Neuronal stem cell (in vitro differentiated cells): Measurements from ENCODE around the gene HIPK1.
"Not testable (repeated sequence)": the region's sequence is repeated elsewhere in the genome, so short reads cannot be mapped to it uniquely, and the experiment has no call there.

Experiments
- DNase-seq: peaks from one replicate; pipeline ENCODE4 v3.0.0-alpha.2; 2013; ENCODE audit warnings: low spot score
- H2AFZ ChIP-seq: one replicate; pipeline ENCODE4 v1.6.1; 2013; ENCODE audit warnings: mild to moderate bottlenecking, low read length, inconsistent platforms
- H2AK5ac ChIP-seq: 2 replicates; pipeline ENCODE4 v1.6.1; 2013; ENCODE audit warnings: low read depth, mild to moderate bottlenecking, inconsistent platforms, low read length, moderate library complexity, mixed read lengths
- H2BK120ac ChIP-seq: 2 replicates; pipeline ENCODE4 v1.6.1; 2013; ENCODE audit warnings: low read depth, mild to moderate bottlenecking, inconsistent platforms, low read length, moderate library complexity, mixed read lengths
- H2BK12ac ChIP-seq: one replicate; pipeline ENCODE4 v1.6.1; 2013; ENCODE audit warnings: low read length, inconsistent platforms
- H2BK15ac ChIP-seq: 2 replicates; pipeline ENCODE4 v1.6.1; 2013; ENCODE audit warnings: mild to moderate bottlenecking, low read length, inconsistent platforms, mixed read lengths
- H2BK5ac ChIP-seq: one replicate; pipeline ENCODE4 v1.6.1; 2013; ENCODE audit warnings: inconsistent platforms, mild to moderate bottlenecking, low read length, moderate library complexity
- H3K14ac ChIP-seq: one replicate; pipeline ENCODE4 v1.6.1; 2013; ENCODE audit warnings: low read length, inconsistent platforms
- H3K18ac ChIP-seq: 2 replicates; pipeline ENCODE4 v1.6.1; 2013; ENCODE audit warnings: low read length, inconsistent platforms
- H3K23ac ChIP-seq: 2 replicates; pipeline ENCODE4 v1.6.1; 2013; ENCODE audit warnings: low read depth, mild to moderate bottlenecking, mixed read lengths, low read length, inconsistent platforms; ENCODE audit not compliant: poor library complexity
- H3K27ac ChIP-seq: replicated peaks from 3 replicates; pipeline ENCODE4 v1.5.1; 2013; ENCODE audit warnings: low read length, inconsistent platforms
- H3K27me3 ChIP-seq, 3 experiments: 2 replicates each; pipeline ENCODE4 v1.6.1; 2013; ENCODE audit warnings: low read length in 3 of 3, mild to moderate bottlenecking in 2 of 3, inconsistent platforms in 1 of 3, low read depth in 1 of 3, mixed read lengths in 1 of 3, moderate library complexity in 1 of 3; ENCODE audit not compliant: control insufficient read depth in 3 of 3, insufficient read depth in 3 of 3
- H3K36me3 ChIP-seq, 2 donors: replicated peaks in 1 of 2; 2 replicates each; pipeline ENCODE4 v1.6.1; 2013; ENCODE audit warnings: low read length in 2 of 2; ENCODE audit not compliant: control insufficient read depth in 2 of 2, insufficient read depth in 2 of 2
- H3K4ac ChIP-seq: 2 replicates; pipeline ENCODE4 v1.6.1; 2013; ENCODE audit warnings: inconsistent platforms, mild to moderate bottlenecking, low read length, moderate library complexity
- H3K4me1 ChIP-seq, 2 donors: 1 replicate in 1 of 2; 2 replicates in 1 of 2; pipeline ENCODE4 v1.6.1; 2013; ENCODE audit warnings: low read length in 2 of 2, low read depth in 1 of 2; ENCODE audit not compliant: control insufficient read depth in 2 of 2, insufficient read depth in 1 of 2
- H3K4me2 ChIP-seq: one replicate; pipeline ENCODE4 v1.6.1; 2013; ENCODE audit warnings: mild to moderate bottlenecking, low read length, inconsistent platforms; ENCODE audit not compliant: insufficient read depth, poor library complexity, severe bottlenecking
- H3K4me3 ChIP-seq, 2 donors: 2 replicates each; pipeline ENCODE4 v1.5.1; 2013; ENCODE audit warnings: low read length in 2 of 2, mild to moderate bottlenecking in 2 of 2, inconsistent platforms in 1 of 2, moderate library complexity in 1 of 2
- H3K79me1 ChIP-seq: one replicate; pipeline ENCODE4 v1.6.1; 2013; ENCODE audit warnings: low read depth, mild to moderate bottlenecking, inconsistent platforms, low read length, moderate library complexity
- H3K9ac ChIP-seq: one replicate; pipeline ENCODE4 v1.6.1; 2013; ENCODE audit warnings: mild to moderate bottlenecking, low read depth, low read length, inconsistent platforms; ENCODE audit not compliant: poor library complexity
- H3K9me3 ChIP-seq, 2 donors: replicated peaks in 1 of 2; 2 replicates each; pipeline versions ENCODE3 to v1.6.1; 2013; ENCODE audit warnings: low read length in 2 of 2, mild to moderate bottlenecking in 2 of 2, inconsistent platforms in 1 of 2, low read depth in 1 of 2, mixed read lengths in 1 of 2, moderate library complexity in 1 of 2; ENCODE audit not compliant: control insufficient read depth in 2 of 2, insufficient read depth in 1 of 2
- H4K8ac ChIP-seq: one replicate; pipeline ENCODE4 v1.6.1; 2013; ENCODE audit warnings: low read depth, mild to moderate bottlenecking, inconsistent platforms, low read length, moderate library complexity
- H4K91ac ChIP-seq: one replicate; pipeline ENCODE4 v1.6.1; 2013; ENCODE audit warnings: low read length, low read depth, mild to moderate bottlenecking, inconsistent platforms; ENCODE audit not compliant: poor library complexity
- WGBS, 2 donors: extraction: QIAGEN DNeasy Blood & Tissue Kit; methylation state at CpG; one replicate each; pipeline ENCODE4 v1.1.7; 2013; ENCODE audit warnings: missing lambda C conversion rate in 2 of 2, mixed read lengths in 1 of 2; ENCODE audit not compliant: insufficient read length in 2 of 2, insufficient replicate concordance in 1 of 2; ENCODE audit errors: extremely low coverage in 2 of 2; 5-methylcytosine and 5-hydroxymethylcytosine counted together

The HIPK1 gene

DNA sequence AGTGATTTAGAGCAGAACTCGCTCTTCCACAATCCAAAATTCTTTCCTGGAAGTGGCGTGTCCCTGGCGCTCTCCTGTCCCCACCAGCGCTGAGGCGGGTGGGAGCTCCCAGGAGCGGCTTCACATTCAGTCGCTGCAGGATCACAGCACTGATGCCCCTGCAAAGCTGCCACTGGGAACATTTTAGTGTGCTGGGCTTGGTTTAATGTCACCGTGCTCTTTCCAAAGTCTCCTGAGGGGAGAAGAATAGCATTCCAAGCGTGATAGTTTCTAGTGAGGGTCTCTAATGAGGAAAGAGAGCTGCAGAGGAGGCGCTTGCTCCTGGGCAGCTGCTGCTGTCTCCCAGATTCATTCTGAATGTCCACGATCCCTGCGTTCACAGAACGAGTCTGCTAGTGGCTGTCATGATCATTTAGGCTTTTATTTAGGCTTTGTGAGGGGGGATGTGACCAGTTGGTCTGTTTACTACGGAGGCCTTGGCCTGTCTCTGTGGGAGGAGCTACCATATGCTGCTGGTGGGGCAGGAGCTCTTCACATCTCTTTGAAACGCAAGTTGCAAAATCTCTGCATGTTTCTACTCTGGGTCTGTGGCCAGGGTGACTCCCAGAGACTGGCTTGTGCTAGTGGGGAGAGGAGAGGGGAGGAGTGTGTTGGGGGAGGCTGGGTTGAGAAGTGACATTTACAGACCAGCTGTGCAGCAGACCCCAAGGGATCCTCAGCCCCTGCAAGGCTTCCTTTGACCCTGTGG lies 73.5 kb downstream of the HIPK1 start:
- H3K27ac ChIP-seq = peak overlapping the region; percentile 53
- H3K23ac ChIP-seq = no peak overlapping the region
- DNase-seq = no peak

DNA sequence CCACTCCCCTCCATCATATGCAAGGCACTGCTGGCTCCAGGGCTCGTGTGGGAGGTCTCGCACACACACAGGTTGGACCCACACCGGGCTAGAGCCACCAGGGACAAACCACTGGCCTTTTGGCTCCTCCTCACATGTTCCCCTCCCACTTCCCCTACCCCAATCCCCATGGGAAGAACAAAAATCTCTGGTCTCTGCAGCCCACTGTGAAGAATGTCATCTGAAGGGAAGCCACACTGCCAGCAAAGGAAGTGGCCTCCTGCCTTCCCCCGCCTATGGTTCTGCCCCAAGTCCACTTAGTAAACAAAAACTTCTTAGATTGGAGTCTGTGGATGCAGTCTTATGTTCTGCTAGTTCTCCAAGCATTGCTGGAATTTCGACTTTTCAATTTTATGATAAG lies 74.3 kb downstream of the HIPK1 start:
- no peak for DNase-seq
- H2BK5ac ChIP-seq = peak overlapping the region; percentile 85
- H3K4me2 ChIP-seq = no peak overlapping the region
- H2AK5ac ChIP-seq = no peak overlapping the region
- no peaks in the 10 kb centered on the region for H3K27me3 ChIP-seq
- peak overlapping the region; percentile 44 for H2BK120ac ChIP-seq
- H3K23ac ChIP-seq = peak overlapping the region; percentile 23
- no peaks in the 10 kb centered on the region for H3K79me1 ChIP-seq
- peak overlapping the region; percentile 12 for H4K91ac ChIP-seq
- peak overlapping the region; percentile 61 for H2BK15ac ChIP-seq
- H3K4me1 ChIP-seq = peaks cover 5 to 17% of the 10 kb centered on the region in 2 donors
- H3K9me3 ChIP-seq = no peaks in the 10 kb centered on the region
- no peak overlapping the region for H3K4ac ChIP-seq
- no CpG with 5 or more reads among the region's 5 CpGs for WGBS, 2 donors
- no peak overlapping the region for H4K8ac ChIP-seq
- H3K14ac ChIP-seq = peak overlapping the region; percentile 12
- no peak overlapping the region for H2BK12ac ChIP-seq
- H3K4me3 ChIP-seq = no peak overlapping the region
- H2AFZ ChIP-seq = peak overlapping the region; percentile 81
- no peak overlapping the region for H3K18ac ChIP-seq
- H3K9ac ChIP-seq = no peak overlapping the region
- H3K27ac ChIP-seq = no peak overlapping the region
- H3K36me3 ChIP-seq = no peaks in the 10 kb centered on the region

More for the DNA sequence above, 73.5 kb downstream of the HIPK1 start:
- peak overlapping the region; percentile 61 for H2BK15ac ChIP-seq
- H4K8ac ChIP-seq = no peak overlapping the region
- peaks cover 5 to 13% of the 10 kb centered on the region in 2 donors for H3K4me1 ChIP-seq
- H3K27me3 ChIP-seq = no peaks in the 10 kb centered on the region
- no peak overlapping the region for H3K4me3 ChIP-seq
- no peak overlapping the region for H3K4me2 ChIP-seq
- H3K4ac ChIP-seq = no peak overlapping the region
- no peaks in the 10 kb centered on the region for H3K79me1 ChIP-seq
- peak overlapping the region; percentile 85 for H2BK5ac ChIP-seq
- peak overlapping the region; percentile 61 for H3K9ac ChIP-seq
- no peaks in the 10 kb centered on the region for H3K36me3 ChIP-seq
- H4K91ac ChIP-seq = no peak overlapping the region
- no peak overlapping the region for H2BK12ac ChIP-seq
- H2BK120ac ChIP-seq = peak overlapping the region; percentile 44
- no peak overlapping the region for H2AK5ac ChIP-seq
- H3K9me3 ChIP-seq = no peaks in the 10 kb centered on the region
- H3K18ac ChIP-seq = peak overlapping the region; percentile 27
- H2AFZ ChIP-seq = peak overlapping the region; percentile 81
- peak overlapping the region; percentile 12 for H3K14ac ChIP-seq
- no CpG with 5 or more reads among the region's 15 CpGs for WGBS, 2 donors

DNA sequence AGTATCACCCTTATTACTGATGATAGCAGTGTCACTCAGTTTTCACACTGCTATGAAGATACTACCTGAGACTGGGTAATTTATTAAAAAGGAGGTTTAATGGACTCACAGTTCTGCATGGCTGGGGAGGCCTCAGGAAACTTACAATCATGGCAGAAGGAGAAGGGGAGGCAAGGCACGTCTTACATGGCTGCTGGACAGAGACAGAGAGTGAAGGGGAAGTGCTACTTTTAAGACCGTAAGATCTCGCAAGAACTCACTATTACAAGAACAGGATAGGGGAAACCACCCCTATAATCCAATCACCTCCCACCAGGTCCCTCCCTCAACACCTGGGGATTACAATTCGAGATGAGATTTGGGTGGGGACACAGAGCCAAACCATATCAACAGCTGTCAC lies 77.7 kb downstream of the HIPK1 start:
- H3K4me3 ChIP-seq, H3K27me3 ChIP-seq, H3K14ac ChIP-seq, H4K91ac ChIP-seq, H3K79me1 ChIP-seq, H3K18ac ChIP-seq, H2BK120ac ChIP-seq, H3K27ac ChIP-seq, H2AFZ ChIP-seq, H3K9me3 ChIP-seq, H3K4ac ChIP-seq, H2BK12ac ChIP-seq, H3K9ac ChIP-seq, H2BK5ac ChIP-seq, H2BK15ac ChIP-seq, H3K23ac ChIP-seq, H3K36me3 ChIP-seq, DNase-seq, H4K8ac ChIP-seq, H3K4me2 ChIP-seq, H2AK5ac ChIP-seq: not testable (repeated sequence)
- no CpG with 5 or more reads among the region's 4 CpGs for WGBS, 2 donors
- H3K4me1 ChIP-seq = peaks cover 5 to 17% of the 10 kb centered on the region in 2 donors

DNA sequence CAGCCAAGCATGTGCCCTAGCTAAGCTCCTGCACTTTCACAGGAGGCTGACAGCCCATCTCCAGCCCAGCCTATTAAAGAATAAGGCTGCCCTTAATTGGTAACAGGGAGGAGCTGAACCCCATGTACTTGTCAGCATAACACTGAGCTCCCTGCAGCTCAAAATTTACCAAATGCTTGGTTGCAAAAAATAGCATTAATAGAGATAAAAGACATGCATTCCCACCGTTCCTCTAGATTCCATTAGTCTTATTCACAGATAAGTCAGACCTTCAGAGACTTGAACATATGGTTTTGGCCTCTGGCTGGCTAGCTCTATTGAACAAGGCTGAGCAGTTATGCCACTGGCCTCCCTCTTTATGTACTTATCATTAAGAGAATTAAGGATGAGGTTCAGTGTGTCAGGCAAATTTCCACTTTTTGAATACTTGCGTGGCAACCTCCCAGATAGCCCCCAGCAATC lies 79.4 kb downstream of the HIPK1 start:
- Histone ChIP-seq H3K36me3 (no peaks in the 10 kb centered on the region), H2BK12ac (no peak overlapping the region), H3K9me3 (no peaks in the 10 kb centered on the region), H3K27me3 (peaks cover 0 to 6% (median 0%) of the 10 kb centered on the region in 3 experiments), H3K79me1 (no peaks in the 10 kb centered on the region), H3K4me2 (no peak overlapping the region), H4K91ac (no peak overlapping the region), H2BK5ac (no peak overlapping the region), H2BK120ac (no peak overlapping the region), H3K14ac (no peak overlapping the region), H2AK5ac (no peak overlapping the region), H4K8ac (no peak overlapping the region), H3K4me1 (peaks cover 0 to 5% of the 10 kb centered on the region in 2 donors), H3K18ac (no peak overlapping the region), H3K9ac (no peak overlapping the region), H3K4ac (no peak overlapping the region), H3K23ac (no peak overlapping the region), H3K4me3 (no peak overlapping the region), H3K27ac (no peak overlapping the region), H2AFZ (no peak overlapping the region), H2BK15ac (no peak overlapping the region)
- no peak for DNase-seq
- WGBS, 2 donors = no CpG with 5 or more reads among the region's 2 CpGs
